GF-D8 (cell line): ENCODE measurements around the gene METAP1D.
"Not testable (repeated sequence)": the region's sequence is repeated elsewhere in the genome, so short reads cannot be mapped to it uniquely, and the experiment has no call there.

Experiments used
- DNase-seq: peaks from one replicate; lab custom pipeline; 2025; lab: John Stamatoyannopoulos, UW

Gene METAP1D

DNA sequence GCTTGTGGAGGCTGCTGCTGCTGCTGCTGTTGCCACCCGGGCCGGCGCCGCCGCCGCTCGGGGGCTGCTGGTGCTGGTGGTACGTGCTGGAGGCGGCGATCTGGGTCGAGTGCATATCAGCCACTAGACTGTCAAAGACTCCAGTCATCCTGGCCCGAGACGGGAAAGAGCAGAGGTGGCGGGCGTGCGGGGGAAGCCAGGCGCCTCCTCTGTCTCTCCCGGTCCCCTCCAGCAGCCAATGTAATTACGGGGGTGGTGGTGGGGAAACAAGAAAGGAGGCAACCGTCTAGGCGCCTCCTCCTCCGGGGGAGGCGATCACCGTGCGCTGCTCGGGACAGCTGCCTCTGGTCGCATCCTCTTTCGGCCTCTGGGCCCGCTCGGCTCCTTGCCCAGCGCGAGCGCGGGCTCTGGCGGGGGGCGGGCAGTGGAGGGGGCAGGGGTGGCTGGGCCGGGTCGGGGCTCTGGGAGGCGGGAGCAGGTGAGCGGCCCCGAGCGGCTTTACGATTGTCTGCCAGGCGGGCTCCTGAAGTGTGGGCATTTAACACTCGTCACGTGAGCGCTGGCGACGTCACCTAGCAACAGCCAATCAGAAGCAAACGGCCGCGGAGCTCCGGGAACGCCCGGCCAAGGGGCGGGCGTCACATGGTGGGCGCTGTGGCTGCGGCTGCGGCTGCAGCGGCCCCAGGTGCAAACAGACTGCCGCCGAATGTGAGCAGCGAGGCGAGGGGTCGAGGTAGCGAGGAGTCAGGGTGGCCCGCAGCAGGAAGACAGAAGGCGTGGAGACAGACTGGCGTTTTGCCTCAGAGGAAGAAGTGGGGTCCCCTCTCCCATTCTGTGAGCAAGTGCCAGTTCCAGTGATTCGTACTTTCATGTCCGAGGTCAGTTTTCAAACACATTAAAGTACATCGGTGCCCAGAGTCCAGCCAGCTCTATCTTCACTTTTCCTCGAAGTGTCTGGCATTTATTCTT, 102.9 kb downstream of the METAP1D start, which contains the start of gene DLX2:
DLX2 (minus strand) TSS at position 510 of the 969 bp plus-strand sequence; CDS start at position 148, 362 bp downstream.
- DNase-seq = peak; percentile 88

- DNase-seq = peak; percentile 40
Observed at GRCh38 chr2:172103471-172104272, 103.9 kb downstream of the METAP1D start.

GRCh38 chr2:172105471-172106107, 105.8 kb downstream of the METAP1D start:
- no peak for DNase-seq

DNA sequence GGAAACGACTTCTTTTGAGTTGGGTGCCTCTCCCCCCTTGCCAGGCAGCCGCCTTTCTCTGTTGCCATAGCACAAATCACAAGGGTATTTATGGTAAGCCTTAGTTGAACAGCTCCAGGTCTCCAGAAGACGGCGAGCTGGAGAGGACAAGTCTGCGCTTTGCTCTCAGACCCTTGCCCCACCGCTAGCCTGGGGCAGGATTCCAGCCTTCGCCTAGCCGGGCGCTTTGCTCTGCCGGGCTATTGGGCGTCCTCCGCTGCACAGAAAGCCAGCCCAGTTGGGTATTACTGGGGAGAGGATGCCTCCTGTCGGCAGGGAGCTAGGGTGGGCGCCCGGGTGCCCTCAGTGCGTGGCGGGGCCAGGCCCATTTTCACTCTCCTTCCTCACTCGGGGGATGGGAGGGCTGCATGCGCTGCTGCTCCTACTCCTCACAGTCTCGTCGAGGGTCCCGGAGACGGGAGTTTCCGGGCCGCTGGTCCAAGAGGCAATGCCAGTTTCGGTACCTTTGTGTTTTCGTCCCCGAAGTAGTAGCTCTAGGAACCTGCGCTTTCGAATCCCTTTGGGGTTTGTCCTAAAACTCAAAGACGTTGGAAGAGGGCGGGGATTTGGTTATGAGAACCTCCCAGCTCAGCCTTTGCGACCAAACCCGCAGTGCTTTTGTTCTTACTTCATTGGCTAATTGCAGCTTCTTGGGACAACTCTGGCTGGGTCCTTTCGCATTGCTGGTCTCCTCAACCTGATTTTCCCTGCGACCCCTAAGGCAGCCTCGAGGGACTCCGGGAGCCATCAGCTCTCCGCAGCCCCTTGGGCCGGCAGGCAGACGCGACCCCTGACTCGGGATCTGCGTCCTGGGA, 106.6 kb downstream of the METAP1D start:
- no peak for DNase-seq

DNA sequence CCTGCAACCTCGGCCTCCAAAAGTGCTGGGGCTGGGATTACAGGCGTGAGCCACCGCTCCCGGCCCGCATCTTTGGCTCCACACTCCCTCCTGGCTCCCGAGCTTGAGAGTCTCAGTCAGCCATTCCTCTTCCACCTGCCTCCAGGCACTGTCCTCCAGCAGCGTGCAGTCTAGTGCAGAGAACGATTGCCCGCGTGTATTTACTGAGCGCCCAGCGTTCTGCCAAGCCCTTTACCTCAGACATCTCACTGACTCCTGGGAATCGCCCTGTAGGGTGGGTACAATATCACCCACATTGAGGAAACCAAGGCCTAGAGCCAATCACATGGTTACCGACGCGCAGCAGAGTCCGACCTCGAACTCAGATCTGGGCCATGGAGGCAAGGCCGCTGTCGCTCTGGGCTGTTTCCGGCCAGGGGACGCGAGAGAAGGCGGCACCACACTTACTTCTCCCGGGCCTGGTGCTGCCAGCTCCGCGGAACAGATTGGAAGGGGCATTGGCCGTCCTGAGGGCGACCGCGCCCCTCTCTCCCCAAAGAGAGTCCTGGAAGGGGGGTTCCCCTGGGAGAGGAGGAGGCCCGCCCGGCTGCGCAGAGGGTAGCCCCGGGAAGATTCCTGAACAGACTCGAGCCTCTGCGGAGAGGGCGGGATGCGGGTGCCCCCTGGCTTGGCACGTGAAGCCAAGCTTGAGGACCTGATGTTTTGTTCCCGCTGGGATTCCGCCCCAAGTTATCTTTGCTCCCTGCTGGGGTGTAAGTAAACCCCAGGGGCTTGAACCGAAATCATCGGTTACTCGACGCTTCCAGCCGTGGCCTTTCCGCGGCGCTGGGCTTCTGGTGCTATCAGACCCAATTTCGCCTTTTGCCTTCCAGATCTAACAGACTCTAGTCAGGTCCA, 108.2 kb downstream of the METAP1D start:
- DNase-seq = no peak

DNA sequence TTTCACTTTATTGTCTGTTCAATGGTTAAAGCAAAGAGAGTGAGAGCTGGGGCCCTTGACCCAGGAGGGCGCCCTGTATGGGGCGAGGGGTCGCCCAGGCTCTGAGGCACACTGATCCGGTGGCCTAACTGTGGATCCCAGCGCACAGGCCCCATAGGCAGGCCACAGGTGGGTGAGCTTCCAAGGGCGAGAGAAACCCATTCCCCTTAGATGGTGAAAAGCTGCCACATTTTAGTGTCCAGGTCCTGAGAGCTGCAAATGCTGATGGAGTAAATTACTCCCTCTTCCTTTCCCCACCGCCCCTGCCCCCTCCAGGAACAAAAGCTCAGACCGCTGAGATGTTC, 108.8 kb downstream of the METAP1D start:
- DNase-seq = no peak

- no peak for DNase-seq
Observed at GRCh38 chr2:172109256-172109987, 109.7 kb downstream of the METAP1D start.

DNA sequence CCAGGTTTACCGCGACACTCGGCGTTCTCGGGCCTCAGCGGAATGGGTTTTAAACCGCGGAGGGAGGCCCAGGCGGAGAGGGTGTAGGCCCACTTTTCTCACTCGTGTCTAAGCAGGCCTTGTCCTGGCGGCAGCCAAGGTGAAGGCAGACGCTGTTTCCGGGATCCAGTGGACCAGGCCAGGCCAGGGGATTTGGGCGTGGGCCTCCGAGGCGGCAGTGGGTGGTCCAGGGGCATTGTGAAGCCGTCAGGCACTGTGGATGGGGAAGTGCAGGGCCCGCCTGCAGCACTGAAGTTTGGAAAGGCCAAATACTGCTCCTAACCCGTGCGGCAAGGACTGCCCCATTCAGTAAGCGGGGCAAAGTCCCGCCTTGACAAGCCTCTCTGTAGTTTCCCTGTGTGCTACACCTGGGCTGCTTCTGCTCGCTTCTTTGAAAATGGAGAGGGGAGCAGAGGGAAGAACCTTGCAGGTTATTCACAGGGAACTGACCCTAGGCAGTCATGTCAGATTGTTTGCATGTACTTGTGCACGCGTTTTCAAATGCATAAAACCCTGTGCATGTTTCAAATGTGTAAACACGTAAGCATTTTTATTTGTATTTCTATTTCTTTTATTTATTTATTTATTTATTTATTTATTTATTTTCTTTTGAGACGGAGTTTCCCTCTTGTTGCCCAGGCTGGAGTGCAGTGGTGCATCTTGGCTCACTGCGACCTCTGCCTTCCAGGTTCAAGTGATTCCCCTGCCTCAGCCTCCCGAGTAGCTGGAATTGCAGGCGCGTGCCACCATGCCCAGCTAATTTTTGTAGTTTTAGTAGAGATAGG, 110.4 kb downstream of the METAP1D start:
- DNase-seq = no peak

- DNase-seq = no peak
Observed at GRCh38 chr2:172113617-172114016, 113.9 kb downstream of the METAP1D start.

GRCh38 chr2:172114176-172114575, 114.4 kb downstream of the METAP1D start:
- not testable (repeated sequence) for DNase-seq

DNA sequence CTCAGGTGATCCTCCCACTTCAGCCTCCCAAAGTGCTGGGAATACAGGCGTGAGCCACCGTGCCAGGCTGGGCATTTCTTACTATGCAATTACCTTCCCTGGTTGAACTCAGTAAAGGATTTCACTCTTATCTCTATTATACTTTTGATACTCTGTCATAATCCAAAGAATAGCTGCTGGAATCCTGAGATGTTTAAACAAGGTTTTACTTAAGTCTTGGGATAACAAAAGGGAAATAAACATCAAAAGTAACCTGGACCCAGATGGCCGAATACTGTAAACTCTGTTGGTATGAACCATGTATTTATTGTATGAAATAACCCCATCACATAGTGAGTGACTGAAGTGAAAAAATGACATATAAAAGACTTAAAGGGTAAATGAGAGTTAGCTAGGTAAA, 114.8 kb downstream of the METAP1D start:
- no peak for DNase-seq

GRCh38 chr2:172116107-172116506, 116.4 kb downstream of the METAP1D start:
- no peak for DNase-seq

- no peak for DNase-seq
Observed at GRCh38 chr2:172119089-172119488, 119.3 kb downstream of the METAP1D start.

DNA sequence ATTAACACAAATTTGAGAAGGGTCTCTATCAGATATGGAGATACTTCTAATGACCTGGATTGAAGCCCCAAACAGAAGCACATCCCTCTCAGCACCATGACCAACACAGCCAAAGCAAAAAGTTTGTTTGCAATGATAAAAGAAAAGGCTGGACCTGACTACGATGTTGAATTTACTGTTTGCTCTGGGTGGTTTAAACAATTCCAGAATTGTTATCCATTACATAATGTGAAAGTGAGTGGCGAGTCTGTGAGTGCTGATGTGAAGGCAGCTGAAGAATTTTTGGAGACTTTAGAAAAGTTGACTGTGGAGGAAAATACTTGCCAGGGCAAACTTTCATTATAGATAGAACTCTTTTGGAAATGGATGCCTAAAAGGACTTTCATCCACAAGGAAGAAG, 120.4 kb downstream of the METAP1D start:
- DNase-seq = no peak

- no peak for DNase-seq
Observed at GRCh38 chr2:172128484-172128883, 128.7 kb downstream of the METAP1D start.

- DNase-seq = no peak
Observed at GRCh38 chr2:172129404-172129803, 129.7 kb downstream of the METAP1D start.
